Gastrocnemius medialis (tissue), 4 donors: ENCODE results near the gene AHDC1.

Source experiments
- POLR2A ChIP-seq, 2 donors: fragments of 450-650 bp; IDR thresholded peaks; one replicate each; pipeline ENCODE4 v1.6.1; 2017; ENCODE audit warnings: antibody characterized with exemption in 2 of 2, mild to moderate bottlenecking in 2 of 2, moderate library complexity in 2 of 2
- TF ChIP-seq, protein P1 (sequence below), 5 experiments: fragments of 450-650 bp in 3 of 5; fragments of 200-600 bp in 2 of 5; sonication (generic) in 2 of 5; IDR thresholded peaks in 4 of 5; conservative IDR thresholded peaks in 1 of 5; 1 replicate in 4 of 5; 2 replicates in 1 of 5; pipeline ENCODE4 v1.5.1; 2016 to 2019; ENCODE audit warnings: antibody characterized with exemption in 5 of 5, mild to moderate bottlenecking in 3 of 5, moderate library complexity in 3 of 5

DNA sequence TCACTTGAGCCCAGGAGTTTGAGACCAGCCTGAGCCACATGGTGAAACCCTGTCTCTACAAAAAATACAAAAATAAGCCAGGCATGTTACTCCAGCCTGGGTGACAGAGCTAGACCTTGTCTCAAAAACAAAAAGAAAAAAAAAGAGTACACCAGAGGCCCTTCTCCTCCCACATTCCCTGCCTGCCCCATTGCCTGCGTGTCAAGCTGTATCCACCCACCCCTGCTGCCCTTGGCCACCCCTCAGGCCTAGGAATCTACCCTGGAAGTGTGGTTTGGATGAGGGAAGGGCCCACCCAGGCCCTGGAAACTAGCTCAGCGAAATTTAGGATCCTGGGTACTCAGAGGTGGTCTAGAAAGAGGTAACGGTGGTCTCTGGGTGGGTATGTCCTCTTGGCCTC, 88.3 kb downstream of the AHDC1 start:
- TF ChIP-seq, protein P1, sequence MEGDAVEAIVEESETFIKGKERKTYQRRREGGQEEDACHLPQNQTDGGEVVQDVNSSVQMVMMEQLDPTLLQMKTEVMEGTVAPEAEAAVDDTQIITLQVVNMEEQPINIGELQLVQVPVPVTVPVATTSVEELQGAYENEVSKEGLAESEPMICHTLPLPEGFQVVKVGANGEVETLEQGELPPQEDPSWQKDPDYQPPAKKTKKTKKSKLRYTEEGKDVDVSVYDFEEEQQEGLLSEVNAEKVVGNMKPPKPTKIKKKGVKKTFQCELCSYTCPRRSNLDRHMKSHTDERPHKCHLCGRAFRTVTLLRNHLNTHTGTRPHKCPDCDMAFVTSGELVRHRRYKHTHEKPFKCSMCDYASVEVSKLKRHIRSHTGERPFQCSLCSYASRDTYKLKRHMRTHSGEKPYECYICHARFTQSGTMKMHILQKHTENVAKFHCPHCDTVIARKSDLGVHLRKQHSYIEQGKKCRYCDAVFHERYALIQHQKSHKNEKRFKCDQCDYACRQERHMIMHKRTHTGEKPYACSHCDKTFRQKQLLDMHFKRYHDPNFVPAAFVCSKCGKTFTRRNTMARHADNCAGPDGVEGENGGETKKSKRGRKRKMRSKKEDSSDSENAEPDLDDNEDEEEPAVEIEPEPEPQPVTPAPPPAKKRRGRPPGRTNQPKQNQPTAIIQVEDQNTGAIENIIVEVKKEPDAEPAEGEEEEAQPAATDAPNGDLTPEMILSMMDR (IDR thresholded peaks at IDR 0.05 in 4 of 5, conservative IDR thresholded peaks at IDR 0.05 in 1 of 5): no peak
- TF ChIP-seq POLR2A (IDR thresholded peaks at IDR 0.05): no peak
